ENCODE results near the gene KRTAP5-2.

Gene KRTAP5-2

DNA sequence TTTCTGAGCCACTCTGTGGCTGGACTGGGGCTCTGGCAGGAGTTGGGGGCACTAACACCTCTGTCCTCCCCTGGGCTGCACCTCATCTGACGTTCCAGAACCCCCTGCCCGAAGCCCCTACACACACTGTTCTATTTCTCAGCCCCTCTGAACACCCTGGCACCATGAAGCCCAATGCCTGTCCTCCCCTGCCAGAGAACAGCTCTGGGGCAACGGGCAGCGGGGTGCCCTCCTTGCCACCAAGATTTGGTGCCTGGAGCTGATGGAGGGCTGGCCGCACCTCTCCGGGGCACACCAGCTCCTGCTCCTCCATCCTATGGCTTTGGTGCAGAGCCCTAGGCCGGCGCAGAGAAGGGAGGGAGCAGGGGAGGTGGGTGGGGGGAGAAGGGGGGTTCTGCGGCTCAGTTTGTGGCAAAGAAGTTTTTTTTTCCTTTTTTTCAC is 42.4 kb downstream of the KRTAP5-2 start:
- Histone ChIP-seq H4K20me1 (ENCODE audit: insufficient read depth, low read length, poor library complexity, severe bottlenecking) (no peaks in the 10 kb centered on the region), H3K4me2 (ENCODE audit: low read depth, low read length, poor library complexity, severe bottlenecking) (no peak overlapping the region)
- TF ChIP-seq EZH2phosphoT487 (IDR thresholded peaks at IDR 0.05; ENCODE audit: borderline replicate concordance) = no peak
- TF ChIP-seq, protein P1, sequence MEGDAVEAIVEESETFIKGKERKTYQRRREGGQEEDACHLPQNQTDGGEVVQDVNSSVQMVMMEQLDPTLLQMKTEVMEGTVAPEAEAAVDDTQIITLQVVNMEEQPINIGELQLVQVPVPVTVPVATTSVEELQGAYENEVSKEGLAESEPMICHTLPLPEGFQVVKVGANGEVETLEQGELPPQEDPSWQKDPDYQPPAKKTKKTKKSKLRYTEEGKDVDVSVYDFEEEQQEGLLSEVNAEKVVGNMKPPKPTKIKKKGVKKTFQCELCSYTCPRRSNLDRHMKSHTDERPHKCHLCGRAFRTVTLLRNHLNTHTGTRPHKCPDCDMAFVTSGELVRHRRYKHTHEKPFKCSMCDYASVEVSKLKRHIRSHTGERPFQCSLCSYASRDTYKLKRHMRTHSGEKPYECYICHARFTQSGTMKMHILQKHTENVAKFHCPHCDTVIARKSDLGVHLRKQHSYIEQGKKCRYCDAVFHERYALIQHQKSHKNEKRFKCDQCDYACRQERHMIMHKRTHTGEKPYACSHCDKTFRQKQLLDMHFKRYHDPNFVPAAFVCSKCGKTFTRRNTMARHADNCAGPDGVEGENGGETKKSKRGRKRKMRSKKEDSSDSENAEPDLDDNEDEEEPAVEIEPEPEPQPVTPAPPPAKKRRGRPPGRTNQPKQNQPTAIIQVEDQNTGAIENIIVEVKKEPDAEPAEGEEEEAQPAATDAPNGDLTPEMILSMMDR (conservative IDR thresholded peaks at IDR 0.05; ENCODE audit: low read length) = no peak

GRCh38 chr11:1554981-1555712 is 42.9 kb downstream of the KRTAP5-2 start:
- no peak overlapping the region for H3K4me3 ChIP-seq (ENCODE audit: low read length, poor library complexity, severe bottlenecking)
- no peaks in the 10 kb centered on the region for H3F3A ChIP-seq (ENCODE audit: low read depth)
- H3K9ac ChIP-seq (ENCODE audit: low read depth, low read length, poor library complexity, severe bottlenecking) = no peak overlapping the region
- no peaks in the 10 kb centered on the region for H3K9me3 ChIP-seq (ENCODE audit: insufficient read depth, low read depth, low read length)
- no peaks in the 10 kb centered on the region for H4K20me1 ChIP-seq (ENCODE audit: insufficient read depth, low read length, poor library complexity, severe bottlenecking)
- no peaks in the 10 kb centered on the region for H3K4me1 ChIP-seq (ENCODE audit: insufficient read depth, low read length, poor library complexity, severe bottlenecking)
- H3K9me2 ChIP-seq (replicated peaks; ENCODE audit: low read depth, low read length) = no peaks in the 10 kb centered on the region
- H2AFZ ChIP-seq (ENCODE audit: low read length) = no peak overlapping the region
- no peak overlapping the region for H3K4me2 ChIP-seq (ENCODE audit: low read depth, low read length, poor library complexity, severe bottlenecking)
- H3K79me2 ChIP-seq (ENCODE audit: insufficient read depth, low read length) = no peaks in the 10 kb centered on the region
- TF ChIP-seq EZH2phosphoT487 (IDR thresholded peaks at IDR 0.05; ENCODE audit: borderline replicate concordance) = no peak
- TF ChIP-seq, protein P1 (conservative IDR thresholded peaks at IDR 0.05; ENCODE audit: low read length) = no peak
- no peaks in the 10 kb centered on the region for H3K36me3 ChIP-seq (ENCODE audit: insufficient read depth, low read length)
- H3K27me3 ChIP-seq (ENCODE audit: insufficient read depth, low read length, poor library complexity, severe bottlenecking) = no peaks in the 10 kb centered on the region

More for the DNA sequence above, 42.4 kb downstream of the KRTAP5-2 start:
- no peaks in the 10 kb centered on the region for H3K4me1 ChIP-seq (ENCODE audit: insufficient read depth, low read length, poor library complexity, severe bottlenecking)
- H3K27me3 ChIP-seq (ENCODE audit: insufficient read depth, low read length, poor library complexity, severe bottlenecking) = no peaks in the 10 kb centered on the region
- no peaks in the 10 kb centered on the region for H3K9me2 ChIP-seq (replicated peaks; ENCODE audit: low read depth, low read length)
- H3K79me2 ChIP-seq (ENCODE audit: insufficient read depth, low read length) = no peaks in the 10 kb centered on the region
- H3K9ac ChIP-seq (ENCODE audit: low read depth, low read length, poor library complexity, severe bottlenecking) = no peak overlapping the region
- H3K36me3 ChIP-seq (ENCODE audit: insufficient read depth, low read length) = no peaks in the 10 kb centered on the region
- no peaks in the 10 kb centered on the region for H3K9me3 ChIP-seq (ENCODE audit: insufficient read depth, low read depth, low read length)
- no peak overlapping the region for H2AFZ ChIP-seq (ENCODE audit: low read length)
- H3F3A ChIP-seq (ENCODE audit: low read depth) = no peaks in the 10 kb centered on the region
- H3K4me3 ChIP-seq (ENCODE audit: low read length, poor library complexity, severe bottlenecking) = no peak overlapping the region

DNA sequence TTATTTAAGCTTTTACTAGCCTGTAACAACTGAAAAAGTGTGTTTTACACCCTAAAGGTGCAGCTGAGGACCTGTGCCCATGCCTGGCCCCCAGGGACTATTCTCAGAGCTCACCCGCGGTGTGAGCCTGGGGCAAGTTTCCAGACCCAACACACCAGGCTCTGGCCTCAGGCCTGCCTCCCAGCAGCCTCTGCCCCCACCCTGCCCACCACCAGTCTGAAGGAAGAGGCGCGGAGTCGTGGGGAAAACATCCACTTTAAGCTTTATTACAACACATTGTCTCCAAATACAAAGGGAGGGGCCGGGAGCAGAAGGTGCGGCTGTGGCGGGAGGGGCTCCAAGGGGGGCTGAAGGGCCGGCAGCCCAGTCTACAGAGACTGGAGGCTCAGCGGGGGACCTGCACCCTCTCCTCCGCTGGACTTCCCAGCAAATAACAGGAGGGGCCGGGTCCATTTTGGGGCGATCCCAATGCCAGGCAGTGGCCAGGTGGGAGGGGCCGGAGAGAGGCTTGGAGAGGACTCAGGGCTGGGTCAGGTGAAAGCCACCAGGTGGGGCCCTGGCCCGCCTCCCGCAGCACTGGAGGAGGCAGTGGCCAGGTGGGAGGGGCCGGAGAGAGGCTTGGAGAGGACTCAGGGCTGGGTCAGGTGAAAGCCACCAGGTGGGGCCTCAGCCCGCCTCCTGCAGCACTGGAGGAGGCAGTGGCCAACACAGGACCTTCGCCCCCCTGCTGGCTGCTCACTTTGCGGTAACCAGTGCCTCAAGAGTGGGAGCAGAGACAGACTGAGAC is 44.1 kb downstream of the KRTAP5-2 start:
- TF ChIP-seq EZH2phosphoT487 (IDR thresholded peaks at IDR 0.05; ENCODE audit: borderline replicate concordance) = no peak
- TF ChIP-seq, protein P1 (conservative IDR thresholded peaks at IDR 0.05; ENCODE audit: low read length) = no peak
- no peaks in the 10 kb centered on the region for H3K9me3 ChIP-seq (ENCODE audit: insufficient read depth, low read depth, low read length)
- no peaks in the 10 kb centered on the region for H3K27me3 ChIP-seq (ENCODE audit: insufficient read depth, low read length, poor library complexity, severe bottlenecking)

More for the DNA sequence above, 44.1 kb downstream of the KRTAP5-2 start:
- no peak overlapping the region for H3K4me3 ChIP-seq (ENCODE audit: low read length, poor library complexity, severe bottlenecking)
- no peaks in the 10 kb centered on the region for H4K20me1 ChIP-seq (ENCODE audit: insufficient read depth, low read length, poor library complexity, severe bottlenecking)
- H3K4me1 ChIP-seq (ENCODE audit: insufficient read depth, low read length, poor library complexity, severe bottlenecking) = no peaks in the 10 kb centered on the region
- H3K79me2 ChIP-seq (ENCODE audit: insufficient read depth, low read length) = no peaks in the 10 kb centered on the region
- no peak overlapping the region for H2AFZ ChIP-seq (ENCODE audit: low read length)
- H3K4me2 ChIP-seq (ENCODE audit: low read depth, low read length, poor library complexity, severe bottlenecking) = no peak overlapping the region
- no peaks in the 10 kb centered on the region for H3K9me2 ChIP-seq (replicated peaks; ENCODE audit: low read depth, low read length)
- H3K36me3 ChIP-seq (ENCODE audit: insufficient read depth, low read length) = no peaks in the 10 kb centered on the region
- no peak overlapping the region for H3K9ac ChIP-seq (ENCODE audit: low read depth, low read length, poor library complexity, severe bottlenecking)
- no peaks in the 10 kb centered on the region for H3F3A ChIP-seq (ENCODE audit: low read depth)

All from Loucy (cell line).